ENCODE measurements around the gene DSTN.

- TF ChIP-seq CTCF (IDR thresholded peaks at IDR 0.05), result no peak
- no peak for TF ChIP-seq EZH2 (IDR thresholded peaks at IDR 0.05; ENCODE audit: borderline replicate concordance, insufficient read depth, low read depth, low read length, poor library complexity, severe bottlenecking)
These were observed 52.4 kb downstream of the DSTN start for GRCh38 chr20:17622086-17622850.

All from B cell (primary cell).